Measurements from ENCODE around the gene MYBPH. TPM values are rescaled to one million over a fixed set of nuclear protein-coding genes. Genes with fewer than 3 reads are reported as not detected.

The MYBPH gene
- total and polyA plus RNA-seq, 2 experiments from 2014 or later = not detected

GRCh38 chr1:203178821-203179666, 3.4 kb upstream of the MYBPH start (continued):
- no peak for TF ChIP-seq CTCF (conservative IDR thresholded peaks at IDR 0.05; ENCODE audit: low read depth in 2 of 2)

GRCh38 chr1:203178083-203178482, 2.5 kb upstream of the MYBPH start:
- Histone ChIP-seq H2AFZ (no peak overlapping the region), H3K79me2 (replicated peaks; ENCODE audit: insufficient read depth) (no peaks in the 10 kb centered on the region), H3K4me3 (no peak overlapping the region), H3K4me1 (ENCODE audit: insufficient read depth) (no peaks in the 10 kb centered on the region), H3K27ac (ENCODE audit: low read depth) (no peak overlapping the region), H3K9me2 (ENCODE audit: insufficient read depth) (no peaks in the 10 kb centered on the region), H3K4me2 (no peak overlapping the region), H3F3A (replicated peaks; ENCODE audit: low read depth) (no peaks in the 10 kb centered on the region), H4K20me1 (replicated peaks; ENCODE audit: insufficient read depth) (no peaks in the 10 kb centered on the region), H3K27me3 (ENCODE audit: insufficient read depth) (no peaks in the 10 kb centered on the region), H3K36me3 (ENCODE audit: insufficient read depth) (no peaks in the 10 kb centered on the region)
- no peak overlapping the region for H3K4me3 Mint-ChIP-seq
- ATAC-seq = peak; percentile 67
- peaks cover 17% of the 10 kb centered on the region for H3K4me1 Mint-ChIP-seq
- H3K27ac Mint-ChIP-seq = no peak overlapping the region
- DNase-seq (ENCODE audit: low spot score) = no peak
- H3K9me3 Mint-ChIP-seq = no peaks in the 10 kb centered on the region
- no peaks in the 10 kb centered on the region for H3K36me3 Mint-ChIP-seq (ENCODE audit: low read depth)
- H3K27me3 Mint-ChIP-seq (ENCODE audit: insufficient read depth, low read depth, poor library complexity) = peaks cover 14% of the 10 kb centered on the region
- TF ChIP-seq ZNF114 (CRISPR knock-in tag; IDR thresholded peaks at IDR 0.05) = no peak
- TF ChIP-seq EZH2 (IDR thresholded peaks at IDR 0.05; ENCODE audit: low read depth, unreplicated experiment) = no peak
- TF ChIP-seq POLR2AphosphoS5 (IDR thresholded peaks at IDR 0.05; ENCODE audit: low read depth) = no peak
- no peak for TF ChIP-seq CREB1 (CRISPR knock-in tag; IDR thresholded peaks at IDR 0.05; ENCODE audit: low read depth)
- no peak for TF ChIP-seq ZNF331 (CRISPR knock-in tag; IDR thresholded peaks at IDR 0.05; ENCODE audit: low read depth)
- TF ChIP-seq CTCF (conservative IDR thresholded peaks at IDR 0.05; ENCODE audit: low read depth in 2 of 2) = no peak
- no peak for TF ChIP-seq STAT1 (IDR thresholded peaks at IDR 0.05; ENCODE audit: unreplicated experiment)
- TF ChIP-seq NANOG (IDR thresholded peaks at IDR 0.05; ENCODE audit: borderline replicate concordance) = no peak
- no peak for TF ChIP-seq REST (IDR thresholded peaks at IDR 0.05; ENCODE audit: unreplicated experiment)
- TF ChIP-seq EZH2phosphoT487 (IDR thresholded peaks at IDR 0.05; ENCODE audit: unreplicated experiment) = no peak
- no peak for TF ChIP-seq JUNB (IDR thresholded peaks at IDR 0.05; ENCODE audit: unreplicated experiment)
